SU-DHL-6 (cell line): ENCODE results near the gene PPP2R1A.
"Not testable (repeated sequence)": the region's sequence is repeated elsewhere in the genome, so short reads cannot be mapped to it uniquely, and the experiment has no call there.

Experiments
- H2AFZ ChIP-seq: fragments of 200-600 bp; sonication (generic); 2 replicates; pipeline ENCODE4 v1.6.1; 2014; ENCODE audit warnings: low read depth, mild to moderate bottlenecking, moderate library complexity, mixed read lengths, antibody characterized with exemption, low read length; ENCODE audit not compliant: severe bottlenecking
- H3F3A ChIP-seq: fragments of 200-600 bp; shearing (Covaris generic); 2 replicates; pipeline ENCODE4 v1.6.0; 2016; ENCODE audit warnings: antibody characterized with exemption, mild to moderate bottlenecking; ENCODE audit not compliant: insufficient read depth
- H3K27ac ChIP-seq: fragments of 200-600 bp; sonication (generic); 2 replicates; pipeline ENCODE4 v1.5.1; 2016; ENCODE audit warnings: low read depth, mild to moderate bottlenecking, low read length, moderate library complexity, mixed read lengths
- H3K27me3 ChIP-seq: fragments of 200-600 bp; sonication (generic), shearing (Covaris generic); 2 replicates; pipeline ENCODE4 v1.6.0; 2014; ENCODE audit warnings: mild to moderate bottlenecking, low read length
- H3K36me3 ChIP-seq: fragments of 200-600 bp; sonication (generic); 2 replicates; pipeline ENCODE4 v1.6.1; 2014; ENCODE audit warnings: mild to moderate bottlenecking, low read length, mixed read lengths
- H3K4me2 ChIP-seq: fragments of 300-600, 200-600 bp; shearing (Covaris generic), sonication (generic); 2 replicates; pipeline ENCODE4 v1.6.0; 2014; ENCODE audit warnings: low read length, low read depth, mild to moderate bottlenecking; ENCODE audit not compliant: poor library complexity, severe bottlenecking
- H3K4me3 ChIP-seq: fragments of 200-600 bp; sonication (generic); 2 replicates; pipeline ENCODE4 v1.5.1; 2014; ENCODE audit warnings: antibody characterized with exemption, low read length, mild to moderate bottlenecking, mixed read lengths; ENCODE audit not compliant: insufficient read depth, poor library complexity, severe bottlenecking
- H3K79me2 ChIP-seq: fragments of 200-600 bp; sonication (generic); 2 replicates; pipeline ENCODE4 v1.6.1; 2014; ENCODE audit warnings: mild to moderate bottlenecking, low read length, moderate library complexity; ENCODE audit not compliant: insufficient read depth
- H3K9ac ChIP-seq: fragments of 200-600 bp; sonication (generic); 2 replicates; pipeline ENCODE4 v1.7.0; 2014; ENCODE audit warnings: mild to moderate bottlenecking, low read length
- H3K9me2 ChIP-seq: fragments of 200-600 bp; sonication (generic); replicated peaks from 2 replicates; pipeline ENCODE4 v1.6.1; 2014; ENCODE audit warnings: low read length; ENCODE audit not compliant: insufficient read depth
- H3K9me3 ChIP-seq: fragments of 200-600 bp; sonication (generic); 2 replicates; pipeline ENCODE4 v1.6.1; 2014; ENCODE audit warnings: low read length, mixed read lengths; ENCODE audit not compliant: insufficient read depth
- H4K20me1 ChIP-seq: fragments of 200-600 bp; sonication (generic); 2 replicates; pipeline ENCODE4 v1.6.1; 2014; ENCODE audit warnings: low read depth, mild to moderate bottlenecking, antibody characterized with exemption, low read length, moderate library complexity, mixed read lengths
- EZH2phosphoT487 ChIP-seq: fragments of 200-600 bp; sonication (generic), shearing (Covaris generic); conservative IDR thresholded peaks from 2 replicates; pipeline ENCODE4 v1.6.1; 2018; ENCODE audit warnings: mild to moderate bottlenecking, antibody characterized with exemption, low read length, moderate library complexity, mixed read lengths
- TF ChIP-seq, protein P1 (sequence below): fragments of 200-600 bp; sonication (generic); IDR thresholded peaks from one replicate; pipeline ENCODE4 v1.5.1; 2017; ENCODE audit warnings: antibody characterized with exemption, mild to moderate bottlenecking, low read length, moderate library complexity; ENCODE audit not compliant: insufficient read depth, poor library complexity, severe bottlenecking

PPP2R1A gene

DNA sequence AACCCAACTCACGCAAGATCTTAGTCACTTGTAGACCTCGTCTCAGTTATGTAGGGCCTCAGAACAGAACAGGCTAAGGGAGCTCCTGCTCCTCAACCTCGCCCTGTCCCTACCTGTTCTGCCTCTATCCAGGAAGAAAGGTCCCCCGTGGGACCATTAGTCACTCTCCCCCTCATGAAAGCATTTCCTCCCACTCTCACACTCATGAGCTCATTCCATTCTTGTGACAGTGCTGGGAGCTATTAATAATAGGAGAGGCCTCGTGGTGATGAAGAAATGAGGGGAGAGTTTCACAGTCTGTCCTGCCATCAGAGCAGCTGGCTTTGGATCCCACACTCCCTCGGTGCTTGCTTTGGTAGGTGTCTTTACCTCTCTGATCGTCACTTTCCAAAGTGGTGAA lies 10.2 kb downstream of the PPP2R1A start:
- no peak overlapping the region for H3K4me2 ChIP-seq
- H3F3A ChIP-seq = no peaks in the 10 kb centered on the region
- no peak overlapping the region for H3K9ac ChIP-seq
- H3K9me3 ChIP-seq = no peaks in the 10 kb centered on the region
- TF ChIP-seq, protein P1, sequence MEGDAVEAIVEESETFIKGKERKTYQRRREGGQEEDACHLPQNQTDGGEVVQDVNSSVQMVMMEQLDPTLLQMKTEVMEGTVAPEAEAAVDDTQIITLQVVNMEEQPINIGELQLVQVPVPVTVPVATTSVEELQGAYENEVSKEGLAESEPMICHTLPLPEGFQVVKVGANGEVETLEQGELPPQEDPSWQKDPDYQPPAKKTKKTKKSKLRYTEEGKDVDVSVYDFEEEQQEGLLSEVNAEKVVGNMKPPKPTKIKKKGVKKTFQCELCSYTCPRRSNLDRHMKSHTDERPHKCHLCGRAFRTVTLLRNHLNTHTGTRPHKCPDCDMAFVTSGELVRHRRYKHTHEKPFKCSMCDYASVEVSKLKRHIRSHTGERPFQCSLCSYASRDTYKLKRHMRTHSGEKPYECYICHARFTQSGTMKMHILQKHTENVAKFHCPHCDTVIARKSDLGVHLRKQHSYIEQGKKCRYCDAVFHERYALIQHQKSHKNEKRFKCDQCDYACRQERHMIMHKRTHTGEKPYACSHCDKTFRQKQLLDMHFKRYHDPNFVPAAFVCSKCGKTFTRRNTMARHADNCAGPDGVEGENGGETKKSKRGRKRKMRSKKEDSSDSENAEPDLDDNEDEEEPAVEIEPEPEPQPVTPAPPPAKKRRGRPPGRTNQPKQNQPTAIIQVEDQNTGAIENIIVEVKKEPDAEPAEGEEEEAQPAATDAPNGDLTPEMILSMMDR = no peak
- no peak for TF ChIP-seq EZH2phosphoT487
- H3K27ac ChIP-seq = no peak overlapping the region
- peaks cover 28% of the 10 kb centered on the region; the same call in 1 of the 2 replicates for H4K20me1 ChIP-seq
- no peaks in the 10 kb centered on the region for H3K27me3 ChIP-seq
- H3K4me3 ChIP-seq = no peak overlapping the region
- peaks cover 84% of the 10 kb centered on the region for H3K79me2 ChIP-seq
- H3K9me2 ChIP-seq = no peaks in the 10 kb centered on the region
- H2AFZ ChIP-seq = no peak overlapping the region
- peaks cover 16% of the 10 kb centered on the region; the same call in 1 of the 2 replicates for H3K36me3 ChIP-seq

DNA sequence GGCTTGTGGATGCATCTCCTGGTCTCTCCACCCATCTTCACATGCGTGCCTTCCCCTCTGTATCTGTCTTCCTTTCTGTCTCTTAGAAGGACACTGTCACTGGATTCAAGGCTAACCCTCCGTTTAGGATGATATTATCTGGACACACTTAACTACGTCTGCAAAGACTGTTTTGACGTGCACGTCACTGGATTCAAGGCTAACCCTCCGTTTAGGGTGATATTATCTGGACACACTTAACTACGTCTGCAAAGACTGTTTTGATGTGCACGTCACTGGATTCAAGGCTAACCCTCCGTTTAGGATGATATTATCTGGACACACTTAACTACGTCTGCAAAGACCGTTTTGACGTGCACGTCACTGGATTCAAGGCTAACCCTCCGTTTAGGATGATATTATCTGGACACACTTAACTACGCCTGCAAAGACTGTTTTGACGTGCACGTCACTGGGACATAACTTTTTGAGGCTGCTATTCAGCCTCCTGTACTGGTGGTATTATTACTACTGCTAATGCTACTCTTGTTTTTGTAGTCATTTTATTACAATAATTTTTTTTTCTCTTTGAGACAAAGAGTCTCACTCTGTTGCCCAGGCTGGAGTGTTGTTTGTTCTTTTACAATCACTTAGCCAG lies 11.0 kb downstream of the PPP2R1A start:
- H3K79me2 ChIP-seq = peaks cover 78% of the 10 kb centered on the region
- peaks cover 28% of the 10 kb centered on the region; the same call in 1 of the 2 replicates for H4K20me1 ChIP-seq
- not testable (repeated sequence) for H3K9me3 ChIP-seq, H2AFZ ChIP-seq, H3K9me2 ChIP-seq, H3K4me2 ChIP-seq, H3K9ac ChIP-seq, H3K27ac ChIP-seq, H3K27me3 ChIP-seq, H3F3A ChIP-seq, H3K4me3 ChIP-seq
- peaks cover 16% of the 10 kb centered on the region; the same call in 1 of the 2 replicates for H3K36me3 ChIP-seq

GRCh38 chr19:52206481-52206880 lies 16.6 kb downstream of the PPP2R1A start:
- Histone ChIP-seq H3K9me2 (no peaks in the 10 kb centered on the region), H4K20me1 (peaks cover 4% of the 10 kb centered on the region; the same call in 1 of the 2 replicates), H3K9ac (no peak overlapping the region), H3K79me2 (peaks cover 52% of the 10 kb centered on the region), H3K27me3 (no peaks in the 10 kb centered on the region), H2AFZ (no peak overlapping the region), H3K36me3 (peaks cover 11% of the 10 kb centered on the region; the same call in 1 of the 2 replicates), H3K4me3 (no peak overlapping the region), H3K4me2 (no peak overlapping the region), H3K27ac (no peak overlapping the region), H3F3A (no peaks in the 10 kb centered on the region), H3K9me3 (no peaks in the 10 kb centered on the region)
- no peak for TF ChIP-seq EZH2phosphoT487
- TF ChIP-seq, protein P1 = no peak

GRCh38 chr19:52211203-52211602 lies 21.4 kb downstream of the PPP2R1A start:
- H3K4me3 ChIP-seq = no peak overlapping the region
- no peak overlapping the region for H3K27ac ChIP-seq
- H2AFZ ChIP-seq = no peak overlapping the region
- no peaks in the 10 kb centered on the region for H3K9me2 ChIP-seq
- H3K36me3 ChIP-seq = peaks cover 9% of the 10 kb centered on the region; the same call in 1 of the 2 replicates
- no peaks in the 10 kb centered on the region for H3K9me3 ChIP-seq
- 0 out of 2 replicates have a peak, but pooled peaks cover 3% of the 10 kb centered on the region for H4K20me1 ChIP-seq
- H3K79me2 ChIP-seq = peaks cover 26% of the 10 kb centered on the region; the same call in 1 of the 2 replicates
- H3K27me3 ChIP-seq = no peaks in the 10 kb centered on the region
- no peak for TF ChIP-seq EZH2phosphoT487
- TF ChIP-seq, protein P1 = no peak
- H3F3A ChIP-seq = no peaks in the 10 kb centered on the region
- no peak overlapping the region for H3K4me2 ChIP-seq
- H3K9ac ChIP-seq = no peak overlapping the region
